NCI-H345 (cell line): Measurements from ENCODE around the gene FANCE.

Experiments used
- DNase-seq: peaks from one replicate; lab custom pipeline; 2025; lab: John Stamatoyannopoulos, UW

Gene FANCE

DNA sequence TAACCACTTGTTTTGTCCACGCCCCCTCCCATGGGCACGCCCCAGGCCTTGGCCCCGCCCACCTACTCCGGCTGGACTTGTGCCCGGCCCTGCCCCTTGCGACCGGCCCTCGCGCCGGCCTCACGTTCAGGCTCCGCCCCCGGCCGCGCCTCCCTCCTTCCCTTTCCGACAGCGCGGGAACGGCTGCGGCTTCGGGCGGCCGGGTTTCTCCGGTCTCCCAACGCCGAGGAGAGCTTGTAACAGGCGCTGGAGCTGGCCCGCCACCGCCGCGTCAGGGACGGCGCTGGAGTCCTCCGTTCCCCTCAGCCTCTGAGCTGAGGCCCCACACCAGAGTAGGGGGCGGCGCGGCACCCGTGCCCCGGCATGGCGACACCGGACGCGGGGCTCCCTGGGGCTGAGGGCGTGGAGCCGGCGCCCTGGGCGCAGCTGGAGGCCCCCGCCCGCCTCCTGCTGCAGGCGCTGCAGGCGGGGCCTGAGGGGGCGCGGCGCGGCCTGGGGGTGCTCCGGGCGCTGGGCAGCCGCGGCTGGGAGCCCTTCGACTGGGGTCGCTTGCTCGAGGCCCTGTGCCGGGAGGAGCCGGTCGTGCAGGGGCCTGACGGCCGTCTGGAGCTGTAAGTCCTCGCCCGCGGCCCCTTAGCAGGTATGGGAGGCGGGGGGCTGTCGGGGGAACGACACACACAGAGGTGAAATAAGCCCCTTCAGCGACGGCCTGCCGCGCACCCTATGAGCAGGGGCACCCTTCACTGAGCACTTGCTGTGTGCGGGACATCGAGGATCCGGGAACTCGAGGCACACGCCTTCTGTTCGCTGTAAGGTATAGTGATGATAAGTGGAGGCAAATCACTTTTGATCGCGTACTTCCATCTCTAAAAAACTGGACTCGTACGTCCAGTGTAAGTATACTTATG lies at the start of gene FANCE:
FANCE (plus strand) TSS at position 156 of the 908 bp plus-strand sequence; CDS start at position 364, 208 bp downstream.
- DNase-seq: peak; percentile 93

GRCh38 chr6:35402856-35403191 lies 49.3 kb upstream of the FANCE start:
- no peak for DNase-seq

DNA sequence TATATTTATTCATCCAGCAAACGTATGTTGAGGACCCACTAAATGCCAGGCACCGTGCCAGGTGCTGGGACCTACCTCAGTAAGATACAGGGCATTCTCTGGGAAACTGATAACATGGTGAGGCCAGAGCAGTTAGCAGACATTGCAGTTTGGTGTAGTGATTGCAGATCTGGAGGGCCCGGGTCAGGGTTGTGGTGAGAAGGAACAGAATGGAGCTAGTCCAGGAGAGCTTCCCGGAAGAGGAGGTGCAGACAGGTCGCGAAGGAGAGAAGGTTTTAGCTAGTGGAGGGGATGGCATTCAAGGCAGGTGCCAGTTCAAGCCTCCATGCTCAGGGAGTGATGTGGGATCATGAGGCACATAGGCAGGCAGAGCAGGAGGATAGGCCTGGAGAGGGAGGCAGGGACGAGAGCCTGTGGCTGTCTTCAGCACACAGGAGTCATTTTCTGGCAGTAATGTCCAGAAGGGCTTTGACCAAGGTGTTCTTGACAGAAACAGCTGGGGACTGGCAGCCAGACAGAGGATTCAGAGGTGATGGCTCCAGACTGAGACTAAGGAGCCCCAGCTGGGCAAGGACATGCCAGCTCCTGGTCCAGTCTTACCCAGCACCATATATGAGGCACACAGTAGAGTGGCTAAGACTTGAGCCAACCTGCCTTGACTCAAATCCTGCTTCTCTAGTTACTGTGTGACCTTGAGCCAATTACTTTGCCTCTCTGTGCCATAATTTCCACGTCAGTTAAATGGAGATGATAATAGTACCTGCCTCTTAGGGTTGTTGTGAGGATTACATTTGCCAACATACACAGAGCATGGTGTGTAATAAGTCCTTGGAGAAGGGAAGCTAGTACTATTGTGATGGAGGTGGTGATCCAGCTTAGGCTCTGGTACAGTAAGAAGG lies 48.3 kb upstream of the FANCE start:
- no peak for DNase-seq

- no peak for DNase-seq
Observed at GRCh38 chr6:35406711-35407485, 45.2 kb upstream of the FANCE start.

DNA sequence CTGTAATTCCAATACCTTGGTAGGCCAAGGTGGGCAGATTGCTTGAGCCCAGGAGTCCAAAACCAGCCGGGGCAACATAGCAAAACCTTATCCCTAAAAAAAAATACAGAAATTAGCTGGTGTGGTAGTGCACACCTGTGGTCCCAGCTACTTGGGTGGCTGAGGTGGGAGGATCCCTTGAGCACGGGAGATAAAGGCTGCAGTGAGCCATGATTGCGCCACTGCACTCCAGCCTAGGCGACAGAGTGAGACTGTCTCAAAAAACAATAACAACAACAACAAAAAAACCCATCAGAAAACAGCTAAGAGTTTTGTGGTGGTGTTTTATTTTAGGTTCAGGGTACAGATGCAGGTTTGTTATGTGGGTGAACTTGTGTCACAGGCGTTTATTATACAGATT lies 42.9 kb upstream of the FANCE start:
- DNase-seq: no peak

DNA sequence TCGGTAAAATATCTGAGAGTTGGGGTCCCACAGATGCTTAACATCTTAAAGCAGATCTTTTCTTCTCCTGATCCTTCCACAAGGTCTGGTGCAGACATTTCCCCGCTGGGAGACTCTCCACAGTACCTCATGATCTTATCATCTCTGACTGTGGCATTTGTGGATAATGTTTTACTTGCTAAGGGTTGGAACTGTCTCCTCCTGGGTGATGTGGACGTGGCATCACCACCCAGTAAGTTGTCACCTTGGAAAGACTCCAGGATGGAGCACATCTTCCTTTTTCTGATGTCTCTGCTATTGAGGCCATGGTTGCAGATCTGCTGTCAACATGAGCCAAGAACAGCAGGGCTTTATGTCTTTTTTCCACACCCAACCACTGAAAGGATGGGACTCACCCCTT lies 42.0 kb upstream of the FANCE start:
- DNase-seq: no peak

DNA sequence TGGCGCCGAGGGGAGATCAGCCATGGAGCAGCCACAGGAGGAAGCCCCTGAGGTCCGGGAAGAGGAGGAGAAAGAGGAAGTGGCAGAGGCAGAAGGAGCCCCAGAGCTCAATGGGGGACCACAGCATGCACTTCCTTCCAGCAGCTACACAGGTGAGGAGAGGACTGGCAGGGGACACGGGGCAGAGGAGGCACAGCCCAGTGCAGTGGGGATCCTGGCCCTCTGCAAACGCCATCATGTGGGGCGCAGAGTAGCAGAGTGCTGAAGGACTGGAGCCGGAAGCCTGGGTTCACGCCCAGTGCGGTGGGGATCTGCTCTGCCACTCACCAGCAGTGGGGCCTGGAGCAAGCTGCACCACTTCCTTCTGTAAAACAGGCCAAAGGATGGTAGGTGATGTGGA lies 41.1 kb upstream of the FANCE start:
- no peak for DNase-seq

DNA sequence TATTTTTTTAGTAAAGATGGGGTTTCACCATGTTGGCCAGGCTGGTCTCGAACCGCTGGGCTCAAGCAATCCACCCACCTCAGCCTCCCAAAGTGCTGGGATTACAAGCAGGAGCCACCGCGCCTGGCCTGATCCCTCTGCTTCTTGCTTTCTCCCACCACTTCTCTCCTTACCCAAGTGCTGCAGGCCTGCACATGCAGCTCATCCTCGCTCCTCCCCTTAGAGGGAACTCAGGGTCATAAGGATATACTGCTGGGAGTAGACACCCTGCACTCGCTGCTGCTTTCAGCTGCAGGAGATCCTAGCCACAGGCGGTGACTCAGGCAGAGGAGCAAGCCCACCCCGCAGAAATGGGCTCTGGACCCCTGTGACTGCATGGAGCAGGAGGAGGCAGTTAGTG lies 40.0 kb upstream of the FANCE start:
- DNase-seq: no peak

GRCh38 chr6:35413911-35414310 lies 38.2 kb upstream of the FANCE start:
- no peak for DNase-seq

GRCh38 chr6:35415065-35415891 lies 36.9 kb upstream of the FANCE start:
- DNase-seq: peak; percentile 96

DNA sequence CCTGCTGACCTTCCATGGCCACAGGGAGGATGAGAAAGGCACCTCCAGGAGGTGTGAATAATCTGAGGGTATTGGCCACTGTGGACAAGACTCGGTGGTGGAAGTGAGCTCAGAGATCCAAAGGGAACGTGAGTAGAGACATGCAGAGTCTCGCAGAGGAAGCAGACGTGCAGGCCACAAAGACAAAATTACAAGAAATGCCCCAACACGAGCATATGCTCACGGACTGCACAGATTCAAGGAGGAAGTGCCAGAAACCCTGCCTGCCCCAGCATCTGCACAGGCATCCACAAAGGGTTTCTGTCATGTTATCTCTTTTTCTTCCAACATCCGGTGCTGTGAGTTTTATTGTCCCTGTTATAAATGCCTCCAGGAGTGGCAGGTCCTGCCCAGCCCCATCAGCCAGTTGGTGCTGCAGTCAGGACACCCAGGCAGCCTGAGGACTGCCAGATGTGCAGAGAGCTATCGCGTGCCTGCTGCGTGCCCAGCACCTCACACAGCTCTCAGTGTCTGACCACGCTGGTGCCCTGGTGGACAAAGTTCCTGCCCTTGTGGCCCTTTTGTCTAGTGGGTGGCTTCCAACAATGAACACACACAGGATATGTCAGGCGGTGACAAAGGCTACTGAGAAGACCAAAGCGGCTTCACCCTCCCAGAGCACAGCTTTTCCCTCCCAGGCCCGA lies 34.0 kb upstream of the FANCE start:
- DNase-seq: no peak

- no peak for DNase-seq
Observed at GRCh38 chr6:35419417-35419816, 32.7 kb upstream of the FANCE start.

DNA sequence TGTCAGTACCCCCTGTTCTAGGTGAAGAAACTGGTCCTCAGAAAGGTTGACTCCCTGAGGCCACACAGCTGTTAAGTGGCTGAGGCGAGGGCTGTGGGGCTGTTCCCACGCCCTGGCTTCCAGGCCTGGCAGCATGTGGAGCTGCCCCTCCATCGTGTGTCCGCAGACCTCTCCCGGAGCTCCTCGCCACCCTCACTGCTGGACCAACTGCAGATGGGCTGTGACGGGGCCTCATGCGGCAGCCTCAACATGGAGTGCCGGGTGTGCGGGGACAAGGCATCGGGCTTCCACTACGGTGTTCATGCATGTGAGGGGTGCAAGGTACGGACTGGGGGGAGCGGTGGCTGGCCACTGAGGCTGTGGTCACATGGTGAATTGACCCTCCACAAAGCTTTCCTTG lies 32.2 kb upstream of the FANCE start:
- no peak for DNase-seq

- no peak for DNase-seq
Observed at GRCh38 chr6:35425284-35425683, 26.9 kb upstream of the FANCE start.

DNA sequence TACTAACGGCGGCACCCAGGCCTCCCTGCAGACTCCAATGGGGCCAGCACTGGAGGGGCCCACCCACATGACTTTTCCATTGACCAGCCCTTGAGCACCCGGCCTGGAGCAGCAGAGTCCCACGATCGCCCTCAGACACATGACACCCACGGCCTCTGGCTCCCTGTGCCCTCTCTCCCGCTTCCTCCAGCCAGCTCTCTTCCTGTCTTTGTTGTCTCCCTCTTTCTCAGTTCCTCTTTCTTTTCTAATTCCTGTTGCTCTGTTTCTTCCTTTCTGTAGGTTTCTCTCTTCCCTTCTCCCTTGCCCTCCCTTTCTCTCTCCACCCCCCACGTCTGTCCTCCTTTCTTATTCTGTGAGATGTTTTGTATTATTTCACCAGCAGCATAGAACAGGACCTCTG lies 26.1 kb upstream of the FANCE start:
- no peak for DNase-seq

DNA sequence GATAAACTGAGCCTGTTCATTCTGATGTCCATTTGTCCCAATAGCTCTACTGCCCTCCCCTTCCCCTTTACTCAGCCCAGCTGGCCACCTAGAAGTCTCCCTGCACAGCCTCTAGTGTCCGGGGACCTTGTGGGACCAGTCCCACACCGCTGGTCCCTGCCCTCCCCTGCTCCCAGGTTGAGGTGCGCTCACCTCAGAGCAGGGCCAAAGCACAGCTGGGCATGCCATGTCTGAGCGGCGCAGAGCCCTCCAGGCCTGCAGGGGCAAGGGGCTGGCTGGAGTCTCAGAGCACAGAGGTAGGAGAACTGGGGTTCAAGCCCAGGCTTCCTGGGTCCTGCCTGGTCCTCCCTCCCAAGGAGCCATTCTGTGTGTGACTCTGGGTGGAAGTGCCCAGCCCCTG lies 24.7 kb upstream of the FANCE start:
- DNase-seq: no peak

- DNase-seq: no peak
Observed at GRCh38 chr6:35427851-35428321, 24.3 kb upstream of the FANCE start.

DNA sequence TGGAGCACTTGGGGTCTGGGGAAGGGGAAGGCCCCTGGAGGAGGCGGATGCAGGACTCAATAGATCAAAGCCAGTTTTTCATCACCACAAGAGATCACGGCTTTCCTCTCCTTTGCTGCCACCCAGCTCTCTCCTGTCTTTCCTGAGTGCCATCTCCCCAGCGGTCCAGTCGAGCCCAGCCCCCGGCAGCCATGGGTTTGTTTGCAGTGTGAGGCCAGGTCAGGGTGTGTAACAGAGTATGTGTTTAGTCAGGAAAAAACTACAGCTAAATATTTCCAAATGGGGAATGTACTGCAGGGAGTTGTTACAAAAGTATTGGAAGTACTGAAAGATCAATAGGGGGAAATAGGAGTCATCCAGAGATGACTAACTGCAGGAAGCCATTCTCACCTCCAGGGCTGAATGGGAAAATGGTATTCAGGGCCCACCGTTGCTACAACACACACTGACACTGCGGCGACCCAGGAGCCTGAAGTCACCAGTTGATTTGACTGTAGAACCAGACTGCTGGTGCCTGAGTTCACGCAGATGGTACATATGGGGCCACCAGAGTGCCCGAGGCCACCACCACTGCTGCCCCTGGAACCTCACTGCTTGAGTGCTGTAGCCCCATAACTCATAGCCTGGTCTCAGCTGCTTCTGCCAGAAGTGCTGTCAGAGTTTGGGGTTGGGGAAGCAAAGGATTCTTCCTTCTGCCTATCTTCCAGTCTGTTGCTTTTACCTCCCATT lies 23.6 kb upstream of the FANCE start:
- DNase-seq: no peak

DNA sequence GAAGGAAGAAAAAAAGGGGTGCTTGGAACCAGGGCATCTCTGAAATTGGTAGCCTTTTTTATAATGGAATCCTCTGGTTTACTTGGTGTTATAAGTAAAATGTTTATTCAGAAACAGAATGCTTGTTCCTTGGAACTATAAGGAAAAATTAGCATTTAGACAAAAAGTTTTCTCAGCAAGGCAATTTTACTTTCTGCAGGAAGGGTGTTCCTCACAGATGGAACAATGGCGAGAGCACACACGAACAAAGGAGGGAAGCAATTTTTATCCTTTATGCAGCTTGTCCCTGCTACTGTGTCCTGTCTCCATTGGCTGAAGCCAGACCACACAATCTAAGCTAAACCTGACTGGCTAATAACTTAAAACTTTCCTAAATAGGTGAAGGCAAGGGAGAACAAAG lies 22.7 kb upstream of the FANCE start:
- no peak for DNase-seq

DNA sequence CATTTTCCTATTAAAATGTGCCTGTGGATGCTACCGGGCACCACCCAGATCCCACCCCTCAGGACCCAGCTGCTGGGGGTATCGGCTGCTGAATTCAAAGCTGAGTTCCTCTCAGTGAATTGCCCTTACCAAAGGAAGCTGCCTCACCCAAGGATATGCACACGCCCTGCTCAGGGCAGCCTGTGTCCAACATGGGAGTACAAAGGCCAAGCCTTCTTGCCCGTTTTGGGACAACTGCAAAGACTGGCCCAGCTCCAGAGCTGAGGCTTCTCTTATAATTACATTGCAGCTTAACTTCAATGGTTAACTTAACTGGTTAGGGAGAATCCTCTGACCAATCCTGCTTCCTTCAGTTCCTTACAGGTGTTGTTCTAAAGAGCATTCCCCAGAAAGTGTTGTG lies 19.8 kb upstream of the FANCE start:
- no peak for DNase-seq
